Measurements from ENCODE around the gene TANK.
"Not testable (repeated sequence)": the region's sequence is repeated elsewhere in the genome, so short reads cannot be mapped to it uniquely, and the experiment has no call there.

The TANK gene

GRCh38 chr2:161237392-161238264, 77.4 kb downstream of the TANK start:
- H3K27ac ChIP-seq, result no peak overlapping the region
- TF ChIP-seq ZFX (IDR thresholded peaks at IDR 0.05) (no peak), CTCF (conservative IDR thresholded peaks at IDR 0.05) (no peak)

- TF ChIP-seq CTCF (conservative IDR thresholded peaks at IDR 0.05) (no peak), ZFX (IDR thresholded peaks at IDR 0.05) (no peak)
- no peak overlapping the region for H3K27ac ChIP-seq
Observed at GRCh38 chr2:161238265-161238559, 78.0 kb downstream of the TANK start.

- no peak overlapping the region for H3K27ac ChIP-seq
Observed at GRCh38 chr2:161238560-161239325, 78.5 kb downstream of the TANK start.

GRCh38 chr2:161239326-161240109, 79.3 kb downstream of the TANK start:
- TF ChIP-seq CTCF (conservative IDR thresholded peaks at IDR 0.05) (no peak), ZFX (IDR thresholded peaks at IDR 0.05) (no peak)
- H3K27ac ChIP-seq, result no peak overlapping the region

More at GRCh38 chr2:161238560-161239325, 78.5 kb downstream of the TANK start:
- TF ChIP-seq ZFX (IDR thresholded peaks at IDR 0.05) (no peak), CTCF (conservative IDR thresholded peaks at IDR 0.05) (no peak)

- H3K27ac ChIP-seq, result no peak overlapping the region
- TF ChIP-seq ZFX (IDR thresholded peaks at IDR 0.05), result no peak
- no peak for TF ChIP-seq CTCF (conservative IDR thresholded peaks at IDR 0.05)
Observed at GRCh38 chr2:161241894-161242293, 81.7 kb downstream of the TANK start.

- no peak for TF ChIP-seq ZFX (IDR thresholded peaks at IDR 0.05)
- no peak overlapping the region for H3K27ac ChIP-seq
Observed at GRCh38 chr2:161243312-161243711, 83.1 kb downstream of the TANK start.

GRCh38 chr2:161243905-161244304, 83.7 kb downstream of the TANK start:
- no peak overlapping the region for H3K27ac ChIP-seq
- TF ChIP-seq CTCF (conservative IDR thresholded peaks at IDR 0.05) (no peak), ZFX (IDR thresholded peaks at IDR 0.05) (no peak)

- not testable (repeated sequence) for H3K27ac ChIP-seq
Observed at GRCh38 chr2:161244387-161245260, 84.4 kb downstream of the TANK start.

Data from C4-2B (cell line).